GM19193 (cell line): ENCODE measurements around the gene CCDC127.
A peak's percentile ranks its signal among the peaks of the same experiment; 100 is the strongest.

Experiments
- POLR2A ChIP-seq: IDR thresholded peaks from 4 replicates; pipeline ENCODE4 v1.6.1; 2011; ENCODE audit not compliant: insufficient read depth, insufficient read length; ENCODE audit errors: extremely low read depth

The CCDC127 gene

GRCh38 chr5:217494-218456 is at the start of gene CCDC127, which contains the start of gene SDHA:
CCDC127 (minus strand) TSS chr5:218153; CDS start chr5:216849, 1,304 bp downstream.
SDHA (plus strand) TSS chr5:218320; CDS start chr5:218356, 36 bp downstream.
- TF ChIP-seq POLR2A = peak; percentile 75

GRCh38 chr5:267716-268115 is 49.8 kb upstream of the CCDC127 start:
- TF ChIP-seq POLR2A = no peak

- TF ChIP-seq POLR2A = no peak
These were observed 46.4 kb upstream of the CCDC127 start for GRCh38 chr5:264338-264737.

- TF ChIP-seq POLR2A = no peak
These were observed 39.2 kb upstream of the CCDC127 start for GRCh38 chr5:257148-257547.

- no peak for TF ChIP-seq POLR2A
These were observed 34.6 kb upstream of the CCDC127 start for GRCh38 chr5:252546-252945.

- TF ChIP-seq POLR2A = no peak
These were observed 16.5 kb upstream of the CCDC127 start for GRCh38 chr5:234450-234849.

- TF ChIP-seq POLR2A = no peak
These were observed 13.7 kb upstream of the CCDC127 start for GRCh38 chr5:231661-232060.

- TF ChIP-seq POLR2A = no peak
These were observed 12.8 kb upstream of the CCDC127 start for GRCh38 chr5:230711-231110.

- TF ChIP-seq POLR2A = no peak
These were observed 10.9 kb upstream of the CCDC127 start for GRCh38 chr5:228886-229285.

- no peak for TF ChIP-seq POLR2A
These were observed 7.4 kb upstream of the CCDC127 start for GRCh38 chr5:225334-225733.

GRCh38 chr5:223791-224190 is 5.8 kb upstream of the CCDC127 start:
- TF ChIP-seq POLR2A = no peak

- no peak for TF ChIP-seq POLR2A
These were observed 2.0 kb upstream of the CCDC127 start for GRCh38 chr5:219991-220390.

- TF ChIP-seq POLR2A = no peak
These were observed 1.5 kb upstream of the CCDC127 start for GRCh38 chr5:219460-219863.

GRCh38 chr5:218457-219291 is 721 bp upstream of the CCDC127 start:
- TF ChIP-seq POLR2A = no peak

GRCh38 chr5:213803-214395 is 4.1 kb downstream of the CCDC127 start:
- TF ChIP-seq POLR2A = no peak
